GM21717 (cell line): Measurements from ENCODE around the gene SPTSSB.
A peak's percentile ranks its signal among the peaks of the same experiment; 100 is the strongest.

Experiments
- ATAC-seq: cut with Tn5 transposase; IDR thresholded peaks from one replicate; pipeline ENCODE4 v1.9.1; 2021; ENCODE audit warnings: mild to moderate bottlenecking, moderate library complexity; ENCODE audit not compliant: unreplicated experiment

Gene SPTSSB, protein sequence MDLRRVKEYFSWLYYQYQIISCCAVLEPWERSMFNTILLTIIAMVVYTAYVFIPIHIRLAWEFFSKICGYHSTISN

DNA sequence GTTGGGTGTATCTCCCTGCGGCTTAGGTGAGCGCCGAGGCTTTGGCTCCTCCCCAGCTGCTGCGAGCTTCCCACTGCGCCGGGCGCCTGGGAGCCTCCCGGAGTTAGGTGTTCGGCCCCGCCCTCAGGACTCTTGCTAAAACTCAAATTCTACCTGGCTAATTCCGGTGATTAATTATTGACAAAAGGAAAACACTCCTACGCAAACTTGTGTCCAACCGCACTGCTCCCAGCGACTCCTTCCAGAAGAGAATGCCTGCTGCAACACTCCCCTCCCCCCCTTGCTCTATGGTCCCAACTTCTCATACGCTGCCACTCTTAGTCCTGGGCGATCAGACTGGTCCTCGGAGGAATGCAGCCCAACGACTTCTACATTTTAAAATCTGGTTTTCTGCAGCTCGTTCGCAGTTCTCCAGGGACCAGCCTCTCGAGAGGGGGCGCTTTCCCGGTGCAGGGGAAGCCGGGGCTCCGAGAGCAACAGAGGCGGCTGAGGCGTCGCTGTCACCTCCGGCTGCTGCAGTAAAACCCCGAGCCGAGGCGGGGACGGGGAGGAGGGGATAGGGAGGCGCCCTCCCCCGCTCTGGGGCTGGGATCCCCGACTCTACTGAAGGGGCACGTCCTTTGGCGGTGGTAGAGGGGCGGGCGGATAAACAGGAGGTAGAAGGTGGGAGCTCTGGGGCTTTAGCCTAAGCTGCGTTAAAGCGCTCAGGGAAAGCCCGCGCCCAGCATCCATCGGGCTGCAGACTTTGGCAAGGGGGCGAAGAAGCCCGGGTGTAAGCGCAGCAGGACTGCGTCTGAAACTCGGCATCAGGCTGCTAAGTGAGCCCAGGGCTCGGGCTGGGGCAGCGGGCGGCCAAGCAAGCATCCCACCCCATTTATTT, at the start of gene SPTSSB:
TSS of gene SPTSSB (minus strand) at position 77 of the 880 bp plus-strand sequence. CDS start 25,194 bp downstream, outside the sequence.
- ATAC-seq: peak; percentile 66

DNA sequence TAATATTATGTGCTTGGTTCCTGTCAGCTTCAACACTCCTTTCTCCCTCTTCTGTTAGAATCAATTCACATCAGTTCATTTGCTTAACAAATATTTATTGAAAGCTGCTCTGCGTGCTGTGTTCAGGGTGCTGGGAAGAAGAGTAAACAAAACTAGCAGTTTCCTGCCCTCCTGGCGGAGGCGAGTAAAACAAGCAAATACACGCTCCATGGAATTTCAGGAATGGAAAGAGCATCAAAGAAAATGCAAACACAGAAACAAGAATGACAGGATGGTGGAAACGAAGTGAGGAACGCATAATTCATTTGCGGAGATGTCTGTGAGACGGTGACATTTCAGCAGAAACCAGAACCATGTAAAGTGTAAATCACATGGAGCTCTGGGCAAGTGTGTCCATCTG, 49.4 kb upstream of the SPTSSB start:
- ATAC-seq: no peak

DNA sequence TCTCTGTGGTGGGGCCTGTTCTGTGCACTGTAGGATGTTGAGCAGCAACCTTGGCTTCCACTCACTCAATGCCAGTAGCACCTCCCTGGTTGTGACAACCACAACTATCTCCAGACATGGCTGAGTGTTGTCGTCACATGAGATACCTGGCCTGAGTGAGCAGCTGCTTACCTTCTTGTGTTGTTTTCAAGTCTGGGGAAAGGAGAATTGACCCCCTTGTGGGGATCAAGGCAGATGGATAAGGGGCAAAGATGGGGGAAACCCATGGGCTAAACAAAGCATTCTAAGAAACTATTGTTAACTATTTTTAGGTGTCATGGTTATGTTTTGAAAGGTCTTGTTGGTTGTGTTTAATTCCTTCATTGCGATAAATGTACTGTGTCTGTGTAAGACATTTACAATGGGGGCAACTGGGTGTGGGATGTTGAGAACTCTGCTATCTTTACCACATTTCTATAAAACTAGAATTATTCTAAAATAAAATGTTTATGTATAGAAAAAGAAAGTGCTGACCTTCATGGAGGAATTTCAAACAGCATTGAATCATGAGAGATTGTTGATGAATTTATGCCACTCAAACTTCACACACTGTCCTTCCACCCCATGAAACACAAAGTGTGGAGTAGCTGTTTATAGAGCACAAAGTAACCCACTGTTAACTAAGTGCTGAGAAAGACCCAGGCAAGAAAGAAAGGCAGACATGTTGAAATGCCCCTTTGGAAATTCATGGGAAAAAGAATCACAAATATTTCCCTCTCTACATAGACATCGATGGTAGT, 48.4 kb upstream of the SPTSSB start:
- no peak for ATAC-seq

DNA sequence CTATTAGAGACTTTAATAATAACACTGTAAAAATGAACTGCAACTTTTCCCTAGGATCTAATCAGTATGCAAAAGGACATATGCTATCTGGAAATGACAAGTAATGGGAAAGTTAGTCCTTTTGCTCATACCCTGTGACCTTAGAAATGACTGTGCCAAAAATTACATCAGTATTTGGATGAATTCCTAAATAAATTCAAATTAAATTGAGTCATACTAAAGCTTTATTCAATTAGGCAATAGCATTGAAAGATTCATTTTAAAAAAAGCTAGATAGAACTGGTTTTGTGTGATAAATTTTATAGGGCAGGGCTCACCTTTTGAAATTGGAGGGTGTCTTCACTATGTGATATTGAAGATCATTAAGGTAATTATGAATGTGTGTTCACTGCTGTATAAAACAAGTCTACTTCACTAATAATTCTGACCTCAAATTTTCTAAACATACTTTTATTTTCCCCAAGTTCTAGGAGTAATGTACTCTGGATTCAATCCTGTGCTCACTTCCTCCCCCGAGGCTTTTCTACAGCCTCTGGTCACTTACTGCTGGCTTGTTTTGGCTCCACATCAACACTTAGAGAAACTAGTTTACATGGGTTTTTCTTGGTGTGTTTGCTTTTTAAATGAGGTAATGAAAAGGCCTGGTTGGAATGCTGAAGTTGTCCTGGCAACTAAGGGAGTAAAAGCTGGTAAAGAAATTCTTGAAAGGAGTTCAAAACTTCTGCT, 44.4 kb upstream of the SPTSSB start:
- no peak for ATAC-seq

DNA sequence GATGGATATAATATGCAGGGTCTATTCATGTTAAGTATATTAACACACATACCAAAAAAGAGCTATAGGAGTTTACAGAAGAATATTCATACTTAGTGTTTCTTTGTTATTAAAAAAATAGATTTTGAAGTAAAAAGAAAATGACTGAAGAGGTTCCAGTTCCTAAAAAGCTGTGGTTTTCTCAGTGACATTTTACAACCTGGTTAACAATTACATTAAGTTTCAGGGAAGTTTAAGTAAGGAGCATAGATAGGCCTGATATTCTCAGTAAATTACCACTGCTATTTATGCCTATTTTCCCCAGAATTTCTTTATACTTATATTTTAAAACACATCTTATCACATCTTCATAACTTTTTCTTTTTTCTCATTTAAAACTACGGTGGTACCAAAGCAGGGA, 43.6 kb upstream of the SPTSSB start:
- ATAC-seq: no peak

DNA sequence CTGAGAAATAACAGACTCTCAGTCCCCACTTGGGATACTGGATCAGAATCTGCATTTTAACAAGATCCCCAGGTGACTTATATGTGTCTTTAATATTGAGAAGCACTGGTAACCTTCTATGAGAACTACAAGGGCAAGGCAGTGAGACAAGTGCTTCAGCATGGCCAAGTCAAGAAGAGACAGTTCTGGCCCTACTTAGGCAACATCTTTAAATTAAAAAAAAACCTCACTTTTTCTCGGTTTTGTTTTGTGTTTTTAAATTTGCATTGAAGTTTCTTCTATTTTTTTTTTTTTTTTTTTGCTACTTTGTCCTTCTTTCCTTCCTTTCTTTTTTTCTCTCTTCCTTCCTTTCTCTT, 42.5 kb upstream of the SPTSSB start:
- ATAC-seq: no peak

DNA sequence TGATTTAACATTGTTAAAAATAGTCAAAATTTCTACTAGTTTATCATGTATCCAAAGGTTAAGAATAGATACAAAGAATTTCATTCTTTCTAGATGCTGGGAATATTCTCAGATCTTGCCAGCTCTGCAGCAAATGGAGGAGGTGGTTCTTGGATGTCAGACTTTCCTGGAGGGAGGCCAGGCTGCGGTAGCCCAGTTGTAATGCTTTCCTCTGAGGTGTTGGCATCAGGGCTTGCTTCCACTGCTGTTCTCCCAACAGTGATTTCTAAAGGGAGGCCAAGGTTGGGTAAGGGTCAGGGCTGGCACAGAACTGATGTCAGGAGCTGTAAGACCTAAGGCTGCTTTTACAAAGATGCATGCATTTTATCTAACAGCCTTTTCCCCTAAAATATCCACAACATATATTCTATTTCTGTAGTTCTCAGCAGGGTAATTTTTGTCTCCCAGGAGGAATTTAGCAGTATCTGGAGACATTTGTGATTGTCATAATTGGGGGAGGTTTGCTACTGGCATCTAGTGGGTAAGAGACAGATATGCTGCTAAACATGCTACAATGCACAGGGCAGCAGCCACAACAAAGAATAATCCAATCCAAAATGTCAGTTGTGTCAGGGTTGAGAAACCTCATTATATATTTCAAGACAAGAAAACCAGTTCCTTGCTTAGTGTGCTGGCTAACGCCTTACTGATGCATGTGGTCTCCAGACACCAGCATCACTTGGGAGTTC, 42.0 kb upstream of the SPTSSB start:
- ATAC-seq: no peak

DNA sequence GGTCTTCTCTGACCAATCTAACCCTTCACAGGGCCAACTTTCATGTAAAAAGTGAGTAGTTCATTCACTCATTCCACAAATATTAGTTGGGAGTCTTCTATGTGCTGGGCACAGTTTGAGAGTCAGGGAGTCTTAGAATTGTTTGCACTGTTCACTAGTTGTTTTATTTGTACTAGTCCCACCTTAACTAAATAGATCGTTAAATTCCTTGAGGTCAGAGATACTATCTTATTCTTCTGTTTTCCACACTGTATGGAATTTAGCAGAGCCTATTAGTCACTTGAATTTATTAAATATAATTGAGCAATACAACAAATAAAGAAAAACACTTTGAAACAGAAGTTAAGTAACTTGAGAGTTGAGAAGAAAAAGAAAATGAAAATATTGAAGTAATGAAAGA, 40.8 kb upstream of the SPTSSB start:
- no peak for ATAC-seq

DNA sequence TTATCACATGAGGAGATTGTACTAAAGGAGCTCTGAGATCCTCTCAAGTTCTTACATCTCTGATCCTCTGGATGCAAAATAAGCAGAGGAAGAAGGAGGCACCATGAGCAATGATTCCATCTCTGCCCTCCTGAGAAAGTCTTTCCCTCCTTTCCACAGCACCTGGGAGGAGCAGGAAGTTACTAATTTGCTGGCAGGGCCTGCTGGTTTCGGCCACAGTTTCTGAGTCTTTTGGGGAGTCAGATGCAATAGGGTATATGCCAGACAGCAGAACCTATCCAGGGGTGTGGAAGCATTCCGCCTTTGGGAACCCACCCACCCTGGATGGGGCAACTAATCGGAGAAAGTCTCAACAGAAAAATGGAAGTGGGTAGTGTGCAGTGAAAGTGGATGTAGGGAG, 38.5 kb upstream of the SPTSSB start:
- ATAC-seq: no peak

DNA sequence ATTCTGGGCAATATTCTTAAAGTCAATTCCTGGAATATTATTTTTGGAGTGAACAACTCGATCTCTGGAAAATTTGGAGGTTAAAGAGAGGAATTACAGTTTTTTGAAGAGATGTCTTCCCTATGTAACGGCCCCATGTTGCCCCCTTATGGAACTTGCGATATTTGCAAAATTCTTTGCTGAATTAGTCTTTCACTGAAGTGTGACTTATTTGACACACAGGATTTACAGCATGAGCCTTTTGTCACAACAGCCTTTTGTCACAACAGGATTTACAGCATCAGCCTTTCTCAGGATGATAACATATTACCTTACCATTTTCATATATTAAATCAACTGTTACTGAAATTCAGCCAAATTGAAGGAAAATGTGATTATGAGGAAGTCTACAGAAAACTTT, 37.8 kb upstream of the SPTSSB start:
- ATAC-seq: peak; percentile 47

DNA sequence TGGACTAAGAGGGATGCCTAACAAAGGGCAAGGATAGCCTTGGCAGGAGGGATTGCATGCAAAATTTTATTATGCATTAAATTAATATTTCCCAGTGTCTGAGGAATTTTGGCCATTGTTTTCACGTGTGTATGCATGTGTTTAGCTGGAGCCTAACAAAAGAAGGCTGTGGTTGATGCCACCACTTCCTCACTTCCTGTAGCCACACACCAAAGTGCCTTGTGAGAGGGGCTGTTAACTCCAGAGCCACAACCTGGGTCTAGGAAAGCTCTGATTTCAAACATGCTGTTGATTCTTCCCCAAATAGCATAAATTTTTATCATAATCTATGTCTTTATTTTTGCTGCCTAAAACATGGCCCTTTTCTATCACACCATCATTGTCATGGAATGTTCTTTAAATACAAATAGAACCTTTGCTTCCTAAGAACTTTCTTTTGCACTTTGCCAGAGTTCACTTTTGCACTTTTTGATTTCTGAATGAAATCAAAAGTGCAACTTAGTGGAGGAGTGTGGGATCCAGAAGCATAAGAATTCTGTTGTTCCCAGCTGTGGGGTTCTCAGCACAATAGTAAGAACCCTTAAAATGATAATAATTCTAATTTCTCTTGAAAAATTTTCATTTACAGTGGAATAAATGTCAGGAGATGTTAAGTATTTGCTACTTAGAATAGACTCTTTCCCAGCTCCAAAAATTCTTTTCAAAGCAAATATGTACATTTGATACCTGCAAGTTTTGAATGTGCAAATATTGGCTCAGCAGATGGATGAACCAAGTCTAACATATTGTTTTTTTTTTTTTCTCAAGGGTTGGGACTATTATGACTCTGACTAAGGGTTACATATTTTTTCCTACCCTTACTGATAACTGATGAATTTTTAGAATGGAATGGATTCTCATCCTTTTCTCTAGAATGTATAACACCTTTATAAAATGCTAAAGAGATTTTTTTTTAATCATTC, 35.6 kb upstream of the SPTSSB start:
- ATAC-seq: no peak

DNA sequence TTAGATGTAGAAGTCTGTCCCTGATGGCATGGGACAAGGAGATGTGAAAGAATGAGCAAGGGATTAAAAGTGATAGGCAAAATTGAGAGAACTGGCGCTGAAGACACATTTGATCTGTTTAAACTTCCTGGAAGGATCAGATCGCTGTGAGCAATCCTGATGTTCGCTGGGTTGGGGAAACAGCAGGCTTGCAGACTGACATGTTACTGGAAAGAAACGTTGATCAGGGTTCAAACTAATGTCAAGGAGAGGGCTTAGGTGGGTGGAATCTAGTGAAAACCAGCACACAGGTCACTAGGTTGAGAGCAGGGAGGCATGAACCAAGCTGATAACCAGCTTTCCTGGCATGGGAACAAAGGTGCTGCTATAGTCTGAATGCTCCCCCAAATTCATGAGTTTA, 34.5 kb upstream of the SPTSSB start:
- no peak for ATAC-seq

DNA sequence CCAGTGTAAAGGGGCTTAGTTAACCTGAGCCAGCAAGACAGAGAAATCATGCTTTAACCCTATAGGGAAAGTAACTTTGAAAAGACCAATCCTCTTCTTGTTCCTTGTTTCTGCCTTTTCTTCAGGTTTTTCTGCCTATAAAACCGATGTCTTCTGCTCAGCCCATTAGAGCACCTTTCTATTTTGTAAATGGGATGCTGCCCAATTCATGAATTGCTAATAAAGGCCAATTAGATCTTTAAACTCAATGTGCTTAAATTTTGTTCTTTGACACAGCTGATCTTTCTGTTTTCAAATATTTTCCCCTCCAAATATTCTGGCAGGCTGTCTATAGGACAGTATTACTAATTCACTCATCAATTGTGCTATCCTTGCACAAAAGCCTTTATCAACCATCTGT, 33.8 kb upstream of the SPTSSB start:
- ATAC-seq: no peak

DNA sequence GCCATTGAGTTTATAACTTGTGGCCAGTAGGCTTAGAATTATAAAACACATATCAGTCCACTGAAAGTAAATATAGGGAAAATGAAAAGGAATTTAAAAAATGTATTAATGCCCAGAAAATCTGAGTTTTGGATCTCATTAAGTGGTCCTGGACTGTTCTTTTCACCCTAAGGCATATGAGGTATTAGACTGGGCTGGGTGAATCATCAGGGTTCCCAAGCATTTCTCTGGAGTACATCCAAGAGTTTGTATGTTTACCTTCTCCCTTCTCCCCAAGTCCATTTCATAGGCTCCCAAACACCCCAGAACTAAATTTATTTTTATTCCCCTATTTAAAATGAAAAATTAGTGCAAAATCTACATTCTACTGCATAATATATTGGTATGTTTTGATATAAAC, 31.9 kb upstream of the SPTSSB start:
- ATAC-seq: no peak

DNA sequence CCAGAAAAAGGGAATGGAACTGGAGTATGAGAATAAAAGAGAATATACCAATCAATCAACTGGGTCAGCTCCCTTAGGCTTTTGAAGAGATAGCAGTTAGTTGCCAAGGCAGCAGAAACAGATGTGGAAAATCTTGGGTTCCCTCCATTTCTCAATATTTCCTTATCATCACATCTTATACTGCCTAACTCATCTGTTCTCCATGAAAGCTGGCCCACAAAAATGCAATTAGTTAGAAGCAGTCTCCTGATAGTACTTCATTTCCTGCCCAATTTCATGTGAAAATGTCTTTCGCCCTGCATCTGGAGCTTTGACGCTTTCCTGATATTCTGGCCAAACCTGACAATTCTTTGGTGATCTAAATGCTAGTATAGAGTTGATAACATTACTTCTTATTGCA, 30.1 kb upstream of the SPTSSB start:
- no peak for ATAC-seq

DNA sequence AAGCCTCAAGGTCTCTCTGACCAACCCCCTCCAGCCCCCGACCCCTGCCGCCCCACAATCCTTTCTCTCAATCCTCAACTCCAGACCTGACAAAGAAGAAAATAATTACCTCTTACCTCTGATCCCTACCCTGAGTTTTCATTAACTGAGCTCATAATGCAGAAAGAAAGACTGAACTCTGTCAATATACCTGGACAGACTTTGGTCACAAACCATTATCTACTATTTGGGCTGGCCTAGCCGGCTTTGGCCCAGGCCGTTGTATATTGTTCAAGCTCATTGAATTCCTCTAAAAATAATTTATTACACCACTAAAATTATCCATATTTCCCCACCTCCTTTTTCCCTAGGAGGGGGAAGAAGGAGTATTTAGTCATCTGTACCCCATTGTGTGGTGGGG, 29.3 kb upstream of the SPTSSB start:
- no peak for ATAC-seq

DNA sequence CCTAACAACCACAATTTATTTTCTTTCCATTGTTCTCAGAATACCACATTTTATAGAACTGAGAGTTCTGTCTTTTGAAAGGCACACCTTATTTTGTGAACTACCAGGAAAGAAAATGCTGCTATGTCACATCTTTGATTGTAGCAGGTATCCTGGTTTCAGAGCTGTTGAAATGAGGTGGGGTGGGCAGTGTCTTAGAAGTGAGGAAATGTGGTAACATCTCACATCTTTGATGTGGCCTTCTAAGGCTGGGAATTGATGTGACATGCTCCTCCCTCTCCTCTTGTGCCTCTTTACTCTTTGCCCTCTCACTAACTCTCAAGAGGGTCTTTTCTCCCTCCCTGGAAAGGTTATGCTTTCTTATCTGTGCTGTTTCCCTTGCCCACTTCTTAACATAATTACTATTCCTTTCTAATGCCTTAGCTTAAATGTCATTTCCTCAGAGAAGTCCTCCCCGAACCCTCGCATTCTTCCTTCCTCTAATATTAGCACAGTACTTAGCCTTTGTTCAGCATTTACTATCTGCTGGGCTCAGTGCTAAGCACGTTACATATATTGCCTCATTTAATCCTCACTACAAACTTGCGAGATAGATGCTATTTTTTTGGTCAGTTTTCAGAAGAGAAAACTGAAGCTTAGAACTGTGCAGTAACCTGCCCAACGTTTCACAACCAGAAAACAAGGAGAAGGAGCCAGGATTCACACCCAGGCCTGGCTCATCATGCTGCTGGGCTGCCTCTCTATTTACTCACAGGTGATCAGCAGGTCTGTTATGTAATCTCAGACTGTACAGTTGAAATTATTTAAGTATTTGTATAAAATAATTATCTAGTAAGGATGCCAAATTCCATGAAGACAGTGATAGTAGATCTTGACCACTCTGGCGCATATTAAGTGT, 24.0 kb upstream of the SPTSSB start:
- ATAC-seq: no peak

DNA sequence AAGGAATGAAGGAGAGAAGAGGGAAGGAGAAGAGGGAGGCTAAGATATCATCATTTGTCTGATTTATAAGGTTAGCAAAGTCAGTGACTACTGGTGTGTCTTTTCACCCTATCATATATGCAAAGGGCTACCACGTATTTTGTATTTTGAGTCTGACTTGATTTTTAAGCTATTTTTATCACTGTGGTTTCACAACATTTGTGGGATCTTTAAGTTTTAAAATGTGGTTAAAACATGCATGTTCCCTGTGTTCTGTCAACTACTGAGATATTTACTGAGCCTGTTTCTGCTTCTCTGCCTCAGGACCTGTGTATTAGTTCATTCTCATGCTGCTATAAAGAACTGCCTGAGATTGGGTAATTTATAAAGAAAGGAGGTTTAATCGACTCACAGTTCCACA, 22.5 kb upstream of the SPTSSB start:
- no peak for ATAC-seq

DNA sequence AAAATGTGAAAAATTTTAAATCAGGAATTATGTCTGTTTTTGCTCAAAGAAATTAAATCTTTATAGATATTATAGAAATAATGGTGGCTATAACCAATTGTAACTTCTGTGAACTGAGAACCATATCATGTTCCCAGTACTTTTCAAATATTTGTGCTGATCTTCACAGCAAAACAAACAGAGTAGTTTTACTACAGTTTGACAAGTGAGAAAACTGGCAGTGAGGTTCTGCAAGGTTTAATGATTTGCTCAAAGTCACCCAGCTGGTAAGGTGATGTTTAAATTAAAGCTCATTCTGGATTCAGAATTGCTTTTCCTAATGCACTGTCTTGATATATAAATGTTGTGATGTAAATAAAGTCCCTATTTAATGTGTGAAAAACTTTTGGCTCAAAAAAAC, 22.0 kb upstream of the SPTSSB start:
- ATAC-seq: no peak
